ENCODE results near the gene TOB1.

TOB1 gene

GRCh38 chr17:50844117-50844700 is 21.9 kb downstream of the TOB1 start:
- TF ChIP-seq CTCF (IDR thresholded peaks at IDR 0.05; ENCODE audit: borderline replicate concordance, extremely low read depth, low read length, poor library complexity, severe bottlenecking) (no peak), EZH2 (IDR thresholded peaks at IDR 0.05; ENCODE audit: borderline replicate concordance, low read depth, low read length, severe bottlenecking) (no peak)
- no peak overlapping the region for H3K9ac ChIP-seq (ENCODE audit: low read depth, low read length)
- H4K20me1 ChIP-seq (ENCODE audit: insufficient read depth, low read length) = peaks cover 2% of the 10 kb centered on the region; the same call in 1 of the 2 replicates
- ATAC-seq (ENCODE audit: insufficient read depth, low read depth) (no peak), DNase-seq (no peak)
- no peaks in the 10 kb centered on the region for H3K27me3 ChIP-seq (ENCODE audit: insufficient read depth, low read length, poor library complexity)
- no peaks in the 10 kb centered on the region for H3K79me2 ChIP-seq (ENCODE audit: insufficient read depth, low read length)
- no peak overlapping the region for H3K27ac ChIP-seq (ENCODE audit: low read length)
- H3K36me3 ChIP-seq (ENCODE audit: insufficient read depth, low read length) = no peaks in the 10 kb centered on the region
- H3K9me3 ChIP-seq (ENCODE audit: insufficient read depth, low read length, severe bottlenecking) = no peaks in the 10 kb centered on the region
- no peaks in the 10 kb centered on the region for H3K4me1 ChIP-seq (ENCODE audit: insufficient read depth, low read length)
- no peak overlapping the region for H3K4me2 ChIP-seq (ENCODE audit: insufficient read depth, low read length)
- H2AFZ ChIP-seq (ENCODE audit: low read depth, low read length) = no peak overlapping the region
- no peak overlapping the region for H3K4me3 ChIP-seq (ENCODE audit: low read depth in 1 of 2, low read length in 2 of 2)

- no peak overlapping the region for H3K4me2 ChIP-seq (ENCODE audit: insufficient read depth, low read length)
- no peaks in the 10 kb centered on the region for H3K36me3 ChIP-seq (ENCODE audit: insufficient read depth, low read length)
- H3K9ac ChIP-seq (ENCODE audit: low read depth, low read length) = no peak overlapping the region
- H3K4me3 ChIP-seq (ENCODE audit: low read depth in 1 of 2, low read length in 2 of 2) = no peak overlapping the region
- no peak overlapping the region for H3K27ac ChIP-seq (ENCODE audit: low read length)
- no peak for TF ChIP-seq CTCF (IDR thresholded peaks at IDR 0.05; ENCODE audit: borderline replicate concordance, extremely low read depth, low read length, poor library complexity, severe bottlenecking)
- TF ChIP-seq EZH2 (IDR thresholded peaks at IDR 0.05; ENCODE audit: borderline replicate concordance, low read depth, low read length, severe bottlenecking) = no peak
- H2AFZ ChIP-seq (ENCODE audit: low read depth, low read length) = no peak overlapping the region
- DNase-seq (no peak), ATAC-seq (ENCODE audit: insufficient read depth, low read depth) (no peak)
- peaks cover 2% of the 10 kb centered on the region; the same call in 1 of the 2 replicates for H4K20me1 ChIP-seq (ENCODE audit: insufficient read depth, low read length)
- no peaks in the 10 kb centered on the region for H3K79me2 ChIP-seq (ENCODE audit: insufficient read depth, low read length)
- no peaks in the 10 kb centered on the region for H3K4me1 ChIP-seq (ENCODE audit: insufficient read depth, low read length)
- no peaks in the 10 kb centered on the region for H3K9me3 ChIP-seq (ENCODE audit: insufficient read depth, low read length, severe bottlenecking)
- no peaks in the 10 kb centered on the region for H3K27me3 ChIP-seq (ENCODE audit: insufficient read depth, low read length, poor library complexity)
Measured at GRCh38 chr17:50843150-50843905, 22.8 kb downstream of the TOB1 start.

GRCh38 chr17:50842506-50843149 is 23.5 kb downstream of the TOB1 start:
- Histone ChIP-seq H3K27me3 (ENCODE audit: insufficient read depth, low read length, poor library complexity) (no peaks in the 10 kb centered on the region), H3K4me3 (ENCODE audit: low read depth in 1 of 2, low read length in 2 of 2) (no peak overlapping the region), H3K27ac (ENCODE audit: low read length) (no peak overlapping the region), H3K4me2 (ENCODE audit: insufficient read depth, low read length) (no peak overlapping the region), H3K79me2 (ENCODE audit: insufficient read depth, low read length) (no peaks in the 10 kb centered on the region), H3K9ac (ENCODE audit: low read depth, low read length) (no peak overlapping the region), H3K4me1 (ENCODE audit: insufficient read depth, low read length) (no peaks in the 10 kb centered on the region), H3K9me3 (ENCODE audit: insufficient read depth, low read length, severe bottlenecking) (no peaks in the 10 kb centered on the region), H4K20me1 (ENCODE audit: insufficient read depth, low read length) (peaks cover 2% of the 10 kb centered on the region; the same call in 1 of the 2 replicates), H2AFZ (ENCODE audit: low read depth, low read length) (no peak overlapping the region), H3K36me3 (ENCODE audit: insufficient read depth, low read length) (no peaks in the 10 kb centered on the region)
- ATAC-seq (ENCODE audit: insufficient read depth, low read depth) = no peak
- no peak for DNase-seq
- TF ChIP-seq EZH2 (IDR thresholded peaks at IDR 0.05; ENCODE audit: borderline replicate concordance, low read depth, low read length, severe bottlenecking) (no peak), CTCF (IDR thresholded peaks at IDR 0.05; ENCODE audit: borderline replicate concordance, extremely low read depth, low read length, poor library complexity, severe bottlenecking) (no peak)
